Neutrophil (primary cell): ENCODE measurements around the gene GFOD1.

Experiments
- H3K27ac ChIP-seq: fragments of 200-600 bp; sonication (generic); 2 replicates; pipeline ENCODE4 v1.5.1; 2016; ENCODE audit warnings: mild to moderate bottlenecking, moderate library complexity
- H3K27me3 ChIP-seq: fragments of 200-600 bp; sonication (generic); 2 replicates; pipeline ENCODE4 v1.6.0; 2016; ENCODE audit warnings: mild to moderate bottlenecking
- H3K36me3 ChIP-seq: fragments of 200-600 bp; sonication (generic); 2 replicates; pipeline ENCODE4 v1.5.1; 2017
- H3K4me1 ChIP-seq, 2 experiments: fragments of 200-600 bp in 1 of 2; sonication (generic) in 1 of 2; 1 replicate in 1 of 2; 2 replicates in 1 of 2; pipeline versions ENCODE4 v1.5.1 to v1.6.1; 2013 to 2016; ENCODE audit warnings: low read depth in 1 of 2, low read length in 1 of 2, mild to moderate bottlenecking in 1 of 2, moderate library complexity in 1 of 2; ENCODE audit not compliant: control insufficient read depth in 1 of 2, insufficient read depth in 1 of 2
- H3K4me3 ChIP-seq, 2 experiments: fragments of 200-600 bp in 1 of 2; sonication (generic) in 1 of 2; 1 replicate in 1 of 2; 2 replicates in 1 of 2; pipeline ENCODE4 v1.5.1; 2013 to 2016; ENCODE audit warnings: low read depth in 1 of 2, low read length in 1 of 2, mild to moderate bottlenecking in 1 of 2, moderate library complexity in 1 of 2
- H3K9me3 ChIP-seq: fragments of 200-600 bp; sonication (generic); 2 replicates; pipeline ENCODE4 v1.5.1; 2016
- TF ChIP-seq, protein P1 (sequence below): fragments of 200-600 bp; sonication (generic); IDR thresholded peaks from 2 replicates; pipeline ENCODE4 v1.5.1; 2016; ENCODE audit warnings: antibody characterized with exemption

Gene GFOD1

GRCh38 chr6:13508711-13509705, 21.6 kb upstream of the GFOD1 start:
- no peak overlapping the region for H3K27ac ChIP-seq
- TF ChIP-seq, protein P1, sequence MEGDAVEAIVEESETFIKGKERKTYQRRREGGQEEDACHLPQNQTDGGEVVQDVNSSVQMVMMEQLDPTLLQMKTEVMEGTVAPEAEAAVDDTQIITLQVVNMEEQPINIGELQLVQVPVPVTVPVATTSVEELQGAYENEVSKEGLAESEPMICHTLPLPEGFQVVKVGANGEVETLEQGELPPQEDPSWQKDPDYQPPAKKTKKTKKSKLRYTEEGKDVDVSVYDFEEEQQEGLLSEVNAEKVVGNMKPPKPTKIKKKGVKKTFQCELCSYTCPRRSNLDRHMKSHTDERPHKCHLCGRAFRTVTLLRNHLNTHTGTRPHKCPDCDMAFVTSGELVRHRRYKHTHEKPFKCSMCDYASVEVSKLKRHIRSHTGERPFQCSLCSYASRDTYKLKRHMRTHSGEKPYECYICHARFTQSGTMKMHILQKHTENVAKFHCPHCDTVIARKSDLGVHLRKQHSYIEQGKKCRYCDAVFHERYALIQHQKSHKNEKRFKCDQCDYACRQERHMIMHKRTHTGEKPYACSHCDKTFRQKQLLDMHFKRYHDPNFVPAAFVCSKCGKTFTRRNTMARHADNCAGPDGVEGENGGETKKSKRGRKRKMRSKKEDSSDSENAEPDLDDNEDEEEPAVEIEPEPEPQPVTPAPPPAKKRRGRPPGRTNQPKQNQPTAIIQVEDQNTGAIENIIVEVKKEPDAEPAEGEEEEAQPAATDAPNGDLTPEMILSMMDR = no peak
- H3K4me1 ChIP-seq = no peaks in the 10 kb centered on the region
- no peaks in the 10 kb centered on the region for H3K36me3 ChIP-seq
- H3K4me3 ChIP-seq = no peak overlapping the region
- no peaks in the 10 kb centered on the region for H3K27me3 ChIP-seq
- no peaks in the 10 kb centered on the region for H3K9me3 ChIP-seq

DNA sequence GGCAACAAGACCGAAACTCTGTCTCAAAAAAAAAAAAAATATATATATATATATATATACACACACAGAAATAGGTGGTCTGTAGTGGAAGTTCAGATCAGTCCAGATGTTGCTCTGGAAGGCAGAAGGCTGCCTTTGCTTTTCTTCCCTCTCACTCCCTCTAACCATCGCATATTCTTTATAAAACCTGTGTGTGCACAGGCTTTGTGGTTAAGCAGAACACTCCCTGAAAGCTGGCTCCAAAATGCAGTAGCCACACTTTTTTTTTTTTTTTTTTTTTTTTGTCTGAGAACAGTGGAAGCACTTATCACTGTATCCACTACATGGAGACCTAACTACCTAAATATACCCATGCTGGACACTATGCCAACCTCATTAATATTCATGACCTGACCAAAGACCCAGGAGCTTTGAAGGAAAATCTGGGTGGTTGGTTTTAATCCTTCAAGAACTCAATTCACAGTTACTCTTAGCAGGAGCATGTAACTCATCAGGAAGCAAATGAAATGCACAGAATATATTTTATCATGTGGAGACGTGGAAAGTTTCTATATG, 20.0 kb upstream of the GFOD1 start:
- TF ChIP-seq, protein P1 = no peak
- H3K27ac ChIP-seq = no peak overlapping the region
- no peaks in the 10 kb centered on the region for H3K36me3 ChIP-seq
- H3K4me3 ChIP-seq = no peak overlapping the region
- H3K9me3 ChIP-seq = no peaks in the 10 kb centered on the region
- no peaks in the 10 kb centered on the region for H3K27me3 ChIP-seq
- no peaks in the 10 kb centered on the region for H3K4me1 ChIP-seq

DNA sequence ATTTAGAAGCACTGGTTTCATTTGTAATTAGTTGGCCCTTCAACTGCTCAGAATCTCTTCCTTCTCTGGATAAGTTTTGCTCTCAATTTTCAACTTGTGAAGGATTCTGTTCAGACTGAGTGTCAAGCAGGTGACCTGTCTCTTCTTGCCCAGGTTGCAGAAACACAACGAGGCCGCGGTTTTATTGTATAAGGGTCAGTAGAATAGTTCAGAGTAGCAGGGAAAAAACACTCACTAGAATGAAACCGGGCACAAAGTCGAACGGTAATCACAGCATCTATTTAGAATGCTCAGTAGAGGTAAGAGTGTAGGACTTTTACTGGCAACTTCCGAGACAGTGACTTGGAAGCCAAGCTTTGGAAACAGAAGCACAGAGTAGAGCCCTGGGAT, 17.9 kb upstream of the GFOD1 start:
- Histone ChIP-seq H3K27ac (no peak overlapping the region), H3K4me3 (no peak overlapping the region), H3K4me1 (no peaks in the 10 kb centered on the region), H3K9me3 (no peaks in the 10 kb centered on the region), H3K27me3 (no peaks in the 10 kb centered on the region), H3K36me3 (no peaks in the 10 kb centered on the region)
- TF ChIP-seq, protein P1 = no peak

- Histone ChIP-seq H3K27me3 (no peaks in the 10 kb centered on the region), H3K27ac (no peak overlapping the region), H3K9me3 (no peaks in the 10 kb centered on the region), H3K4me3 (no peak overlapping the region), H3K4me1 (no peaks in the 10 kb centered on the region), H3K36me3 (no peaks in the 10 kb centered on the region)
- TF ChIP-seq, protein P1 = no peak
Measured at GRCh38 chr6:13504611-13505344, 17.4 kb upstream of the GFOD1 start.

GRCh38 chr6:13500915-13501314, 13.5 kb upstream of the GFOD1 start:
- Histone ChIP-seq H3K27ac (no peak overlapping the region), H3K36me3 (no peaks in the 10 kb centered on the region), H3K4me3 (no peak overlapping the region), H3K27me3 (no peaks in the 10 kb centered on the region), H3K9me3 (no peaks in the 10 kb centered on the region), H3K4me1 (peaks cover 6 to 8% of the 10 kb centered on the region in 2 experiments)
- TF ChIP-seq, protein P1 = no peak
